B cell (primary cell): ENCODE data around the gene DNTT. TPM values are rescaled to one million over a fixed set of nuclear protein-coding genes. Genes with fewer than 3 reads are reported as not detected.

Experiments used
- ATAC-seq: fragments of 200-7000 bp; cut with Tn5 transposase; one replicate; pipeline ENCODE4 v1.10.0; 2021; ENCODE audit warnings: low read depth, mild to moderate bottlenecking, moderate number of reproducible peaks, moderate library complexity
- CTCF ChIA-PET: fragments of 350-600 bp; sonication (Branson Sonifier 250); formaldehyde crosslinking; loops from one replicate; lab custom pipeline; 2021; ENCODE audit warnings: antibody characterized with exemption, inconsistent platforms; lab: Charles Lee
- POLR2A ChIA-PET: fragments of 350-600 bp; sonication (Branson Sonifier 250); formaldehyde crosslinking; loops from one replicate; lab custom pipeline; 2021; ENCODE audit warnings: antibody characterized with exemption; lab: Charles Lee
- DNase-seq: peaks from one replicate; pipeline ENCODE4 v3.0.0; 2013
- H2AFZ ChIP-seq: 2 replicates; pipeline ENCODE4 v1.6.1; 2012; ENCODE audit warnings: mild to moderate bottlenecking, low read depth, low read length; ENCODE audit not compliant: insufficient read depth, poor library complexity, severe bottlenecking
- H3K27ac ChIP-seq, 2 donors: 1 replicate in 1 of 2; 2 replicates in 1 of 2; pipeline ENCODE4 v1.5.1; 2012 to 2013; ENCODE audit warnings: low read length in 2 of 2, mild to moderate bottlenecking in 2 of 2, moderate library complexity in 1 of 2
- H3K27me3 ChIP-seq, 4 experiments: fragments of 200-600 bp in 1 of 4; sonication (generic) in 1 of 4; replicated peaks in 1 of 4; 1 replicate in 2 of 4; 2 replicates in 2 of 4; pipeline versions ENCODE4 v1.6.1 to v1.7.0; 2013 to 2016; ENCODE audit warnings: low read length in 3 of 4, mild to moderate bottlenecking in 2 of 4, mixed read lengths in 1 of 4, moderate library complexity in 1 of 4; ENCODE audit not compliant: insufficient read depth in 4 of 4, control insufficient read depth in 3 of 4; ENCODE audit errors: control extremely low read depth in 1 of 4
- H3K36me3 ChIP-seq, 2 experiments: replicated peaks in 1 of 2; 1 replicate in 1 of 2; 2 replicates in 1 of 2; pipeline versions ENCODE4 v1.6.1 to v1.7.1; 2013; ENCODE audit warnings: low read length in 1 of 2; ENCODE audit not compliant: insufficient read depth in 2 of 2, control insufficient read depth in 1 of 2; ENCODE audit errors: control extremely low read depth in 1 of 2, extremely low read depth in 1 of 2
- H3K4me1 ChIP-seq, 2 donors: fragments of 200-600 bp in 1 of 2; sonication (generic) in 1 of 2; 1 replicate in 1 of 2; 2 replicates in 1 of 2; pipeline versions ENCODE4 v1.5.1 to v1.6.1; 2013 to 2017; ENCODE audit warnings: low read length in 2 of 2; ENCODE audit not compliant: control insufficient read depth in 2 of 2, insufficient read depth in 2 of 2
- H3K4me2 ChIP-seq: replicated peaks from 2 replicates; pipeline ENCODE3; 2012; ENCODE audit warnings: mild to moderate bottlenecking, low read depth, low read length; ENCODE audit not compliant: poor library complexity, severe bottlenecking
- H3K4me3 ChIP-seq, 5 experiments: fragments of 200-600 bp in 1 of 5; sonication (generic) in 1 of 5; 1 replicate in 3 of 5; 2 replicates in 2 of 5; pipeline versions ENCODE4 v1.5.1 to v1.7.0; 2011 to 2016; ENCODE audit warnings: low read length in 4 of 5, mild to moderate bottlenecking in 4 of 5, low read depth in 2 of 5, control low read depth in 1 of 5, moderate library complexity in 1 of 5; ENCODE audit not compliant: insufficient read depth in 1 of 5; ENCODE audit errors: control extremely low read depth in 1 of 5, extremely low read depth in 1 of 5
- H3K79me2 ChIP-seq: fragments of 200-600 bp; sonication (generic); one replicate; pipeline ENCODE4 v1.6.0; 2016; ENCODE audit warnings: low read length; ENCODE audit not compliant: control insufficient read depth, insufficient read depth
- H3K9ac ChIP-seq: fragments of 200-600 bp; sonication (generic); 2 replicates; pipeline ENCODE4 v1.6.1; 2017; ENCODE audit warnings: mild to moderate bottlenecking, low read length, moderate library complexity
- H3K9me3 ChIP-seq, 3 donors: one replicate each; pipeline versions ENCODE4 v1.6.1 to v1.7.1; 2013; ENCODE audit warnings: low read length in 2 of 3; ENCODE audit not compliant: control insufficient read depth in 2 of 3, insufficient read depth in 1 of 3; ENCODE audit errors: control extremely low read depth in 1 of 3
- H4K20me1 ChIP-seq: 2 replicates; pipeline ENCODE4 v1.6.0; 2012; ENCODE audit warnings: mild to moderate bottlenecking, low read length; ENCODE audit not compliant: insufficient read depth, control insufficient read depth, poor library complexity, severe bottlenecking
- H3K27ac Mint-ChIP-seq: one replicate; pipeline ENCODE4 v1.8.0; 2021; ENCODE audit warnings: mixed read lengths
- H3K27me3 Mint-ChIP-seq: one replicate; pipeline ENCODE4 v1.8.0; 2021; ENCODE audit warnings: mixed read lengths
- H3K4me1 Mint-ChIP-seq: one replicate; pipeline ENCODE4 v1.8.0; 2021; ENCODE audit warnings: mixed read lengths
- H3K4me3 Mint-ChIP-seq: one replicate; pipeline ENCODE4 v1.8.0; 2021; ENCODE audit warnings: mixed read lengths
- H3K9me3 Mint-ChIP-seq: one replicate; pipeline ENCODE4 v1.8.0; 2022; ENCODE audit warnings: mixed read lengths; ENCODE audit not compliant: insufficient read depth
- CTCF ChIP-seq: fragments of 200-600 bp; IDR thresholded peaks from one replicate; pipeline ENCODE4 v1.8.0; 2022; ENCODE audit warnings: antibody characterized with exemption, mild to moderate bottlenecking
- EZH2 ChIP-seq: IDR thresholded peaks from 2 replicates; pipeline ENCODE4 v1.6.1; 2012; ENCODE audit warnings: borderline replicate concordance, low read depth, mild to moderate bottlenecking, moderate library complexity, low read length; ENCODE audit not compliant: insufficient read depth, poor library complexity, severe bottlenecking
- WGBS: methylation state at CpG from one replicate; pipeline ENCODE4 v1.1.5; 2013; ENCODE audit warnings: missing lambda C conversion rate; ENCODE audit not compliant: insufficient coverage; 5-methylcytosine and 5-hydroxymethylcytosine counted together
- intact Hi-C: fragments of 100-400 bp; cut with micrococcal nuclease; formaldehyde crosslinking; loops from one replicate; pipeline ENCODE4 v1.10.0; 2022
- polyA plus RNA-seq: library from polyadenylated mRNA; depleted of rRNA; stranded (reverse); fragments of >200 nt; gene quantifications from 2 replicates; pipeline ENCODE4 v1.2.3, GENCODE V29; 2012
- total RNA-seq, 2 donors: library from RNA; stranded (reverse); fragments of 120-200 nt in 1 of 2; gene quantifications; 1 replicate in 1 of 2; 2 replicates in 1 of 2; pipeline versions ENCODE4 v1.2.3 to v1.2.4, GENCODE V29; 2013 to 2022

DNTT gene
- total and polyA plus RNA-seq, 2 donors (not counting 1 experiment from before 2014, with no cell fraction given), result not detected

GRCh38 chr10:96325719-96326373, 21.6 kb downstream of the DNTT start:
- Histone ChIP-seq H4K20me1 (no peaks in the 10 kb centered on the region), H3K27ac (no peak overlapping the region), H2AFZ (no peak overlapping the region), H3K79me2 (no peaks in the 10 kb centered on the region), H3K27me3 (no peaks in the 10 kb centered on the region), H3K9me3 (no peaks in the 10 kb centered on the region), H3K36me3 (no peaks in the 10 kb centered on the region), H3K9ac (no peak overlapping the region), H3K4me3 (no peak overlapping the region), H3K4me2 (no peak overlapping the region), H3K4me1 (no peaks in the 10 kb centered on the region)
- no peaks in the 10 kb centered on the region for H3K9me3 Mint-ChIP-seq
- no peak overlapping the region for H3K27ac Mint-ChIP-seq
- ATAC-seq, result no peak
- intact Hi-C loops, result no loop called here
- TF ChIP-seq EZH2 (no peak), CTCF (no peak)
- ChIA-PET CTCF (interaction anchor here (0.8 to 1.2 kb wide), 3 partner anchors 8 to 96 kb away, joined by 3 to 4 read pairs (median 3); no protein-coding TSS in a partner anchor), POLR2A (no interaction called here)
- no peak overlapping the region for H3K4me3 Mint-ChIP-seq
- H3K27me3 Mint-ChIP-seq, result peaks cover 30% of the 10 kb centered on the region
- H3K4me1 Mint-ChIP-seq, result no peaks in the 10 kb centered on the region
- no CpG with 5 or more reads among the region's 4 CpGs for WGBS
- DNase-seq, result no peak

GRCh38 chr10:96327462-96327861, 23.2 kb downstream of the DNTT start:
- no peaks in the 10 kb centered on the region for H3K9me3 ChIP-seq
- H3K36me3 ChIP-seq, result no peaks in the 10 kb centered on the region
- H3K4me1 Mint-ChIP-seq, result peaks cover 2% of the 10 kb centered on the region
- ATAC-seq, result no peak
- TF ChIP-seq CTCF (no peak), EZH2 (no peak)
- no peak overlapping the region for H3K4me2 ChIP-seq
- no peak overlapping the region for H3K9ac ChIP-seq
- H3K4me1 ChIP-seq, result no peaks in the 10 kb centered on the region
- no peak overlapping the region for H3K27ac ChIP-seq
- CTCF ChIA-PET, result no interaction called here
- H3K4me3 ChIP-seq, result no peak overlapping the region
- H3K27me3 Mint-ChIP-seq, result peaks cover 21% of the 10 kb centered on the region
- H3K27ac Mint-ChIP-seq, result no peak overlapping the region
- H3K9me3 Mint-ChIP-seq, result no peaks in the 10 kb centered on the region
- no peak overlapping the region for H2AFZ ChIP-seq
- H4K20me1 ChIP-seq, result no peaks in the 10 kb centered on the region
- H3K4me3 Mint-ChIP-seq, result no peak overlapping the region
- H3K27me3 ChIP-seq, result no peaks in the 10 kb centered on the region
- intact Hi-C loops, result no loop called here
- DNase-seq, result no peak
- POLR2A ChIA-PET, result no interaction called here
- no peaks in the 10 kb centered on the region for H3K79me2 ChIP-seq
- 96% methylated on average over 7 of the region's 7 CpGs for WGBS
